GM19372 (cell line): ENCODE data around the gene PRDX5.

Source experiments
- ATAC-seq: cut with Tn5 transposase; IDR thresholded peaks from one replicate; pipeline ENCODE4 v1.9.1; 2021; ENCODE audit warnings: mild to moderate bottlenecking, low read depth, moderate library complexity; ENCODE audit not compliant: unreplicated experiment

PRDX5 gene

GRCh38 chr11:64359712-64360445, 42.0 kb downstream of the PRDX5 start:
- no peak for ATAC-seq

DNA sequence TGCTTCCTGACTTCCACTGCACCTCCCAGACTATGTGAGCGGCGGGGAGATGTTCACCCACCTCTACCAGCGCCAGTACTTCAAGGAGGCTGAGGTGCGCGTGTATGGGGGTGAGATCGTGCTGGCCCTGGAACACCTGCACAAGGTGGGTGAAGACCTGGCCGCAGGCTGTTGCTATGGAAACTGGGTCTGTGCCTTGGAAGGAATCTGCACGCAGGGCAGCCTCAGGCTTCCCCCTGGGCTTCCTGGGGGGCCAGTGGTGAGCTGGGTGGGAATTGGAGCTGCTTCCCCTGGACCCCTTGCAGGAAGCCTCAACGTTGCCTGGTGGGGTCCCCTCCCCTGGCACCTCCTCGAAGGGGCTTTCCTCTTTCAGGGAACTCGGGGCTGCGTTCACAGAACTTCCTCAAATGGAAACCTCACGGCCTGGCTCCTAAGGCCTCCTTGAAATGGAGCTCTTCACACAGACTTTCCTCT, 42.6 kb downstream of the PRDX5 start:
- ATAC-seq: no peak

DNA sequence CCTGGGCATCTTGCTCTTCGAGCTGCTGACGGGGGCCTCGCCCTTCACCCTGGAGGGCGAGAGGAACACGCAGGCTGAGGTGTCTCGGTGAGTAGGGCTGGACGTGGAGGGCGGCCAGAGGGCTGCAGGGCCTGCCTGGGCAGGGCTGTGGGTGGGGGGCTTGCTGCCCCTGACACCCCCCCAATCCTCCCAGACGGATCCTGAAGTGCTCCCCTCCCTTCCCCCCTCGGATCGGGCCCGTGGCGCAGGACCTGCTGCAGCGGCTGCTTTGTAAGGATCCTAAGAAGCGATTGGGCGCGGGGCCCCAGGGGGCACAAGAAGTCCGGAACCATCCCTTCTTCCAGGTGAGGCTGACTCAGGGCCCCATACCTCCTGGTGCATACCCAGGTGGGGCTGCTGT, 43.7 kb downstream of the PRDX5 start:
- no peak for ATAC-seq

- ATAC-seq: no peak
These were observed 44.4 kb downstream of the PRDX5 start for GRCh38 chr11:64362339-64362738.

- ATAC-seq: no peak
These were observed 46.5 kb downstream of the PRDX5 start for GRCh38 chr11:64364435-64364834.

GRCh38 chr11:64364911-64365310, 47.0 kb downstream of the PRDX5 start:
- no peak for ATAC-seq

- no peak for ATAC-seq
These were observed 48.8 kb downstream of the PRDX5 start for GRCh38 chr11:64366751-64367150.

- ATAC-seq: no peak
These were observed 50.2 kb downstream of the PRDX5 start for GRCh38 chr11:64367931-64368672.

DNA sequence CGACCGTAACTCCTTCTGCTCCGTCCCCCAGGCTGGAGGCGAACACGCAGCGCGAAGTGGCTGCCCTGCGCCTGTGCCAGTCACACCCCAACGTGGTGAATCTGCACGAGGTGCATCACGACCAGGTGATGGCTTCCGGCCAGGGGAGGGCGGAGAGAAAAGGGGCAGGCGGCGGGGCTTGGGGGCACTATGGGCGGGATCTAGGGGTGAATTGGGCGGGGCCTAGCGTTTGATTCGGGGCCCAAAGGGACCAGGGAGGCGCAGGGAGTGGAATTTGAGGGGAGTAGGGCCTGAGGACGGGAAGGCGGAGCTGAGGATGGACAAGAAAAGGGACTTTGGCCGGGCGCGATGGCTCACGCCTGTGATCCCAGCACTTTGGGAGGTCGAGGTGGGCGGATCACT, 50.8 kb downstream of the PRDX5 start:
- no peak for ATAC-seq

GRCh38 chr11:64369440-64370421, 51.8 kb downstream of the PRDX5 start:
- ATAC-seq: no peak

GRCh38 chr11:64371201-64371600, 53.3 kb downstream of the PRDX5 start:
- ATAC-seq: no peak
